K562 (cell line): ENCODE measurements around the gene PWWP2A. TPM values are rescaled to one million over a fixed set of nuclear protein-coding genes. Genes with fewer than 3 reads are reported as not detected.

Source experiments
- ATAC-seq: fragments of 200-7000 bp; cut with Tn5 transposase; 3 replicates; pipeline ENCODE4 v1.9.1; 2020; ENCODE audit warnings: moderate library complexity
- BruUV-seq: library from RNA; stranded (reverse); fragments of 400-500 nt; replicated peaks from 2 replicates; lab custom pipeline; 2021; lab: Mats Ljungman, UMichigan
- CTCF ChIA-PET: fragments of 300-600 bp; formaldehyde crosslinking; extraction: SDS; loops from one replicate; lab custom pipeline; 2021; ENCODE audit warnings: low intra/inter-chr PET ratio; lab: Yijun Ruan, JAX
- POLR2A ChIA-PET: fragments of 300-600, 350-650 bp; sonication (Branson Sonifier 250); formaldehyde crosslinking; extraction: SDS; loops from one replicate; lab custom pipeline; 2021; ENCODE audit warnings: antibody characterized with exemption, inconsistent platforms; lab: Yijun Ruan, JAX
- DNase-seq, 4 experiments: peaks; one replicate each; pipeline versions ENCODE4 v3.0.0 to v3.0.0-alpha.2; 2011 to 2018; ENCODE audit warnings: low spot score in 3 of 4, mixed read lengths in 3 of 4; ENCODE audit errors: extremely low read depth in 1 of 4
- FAIRE-seq: peaks from 2 replicates; lab custom pipeline; 2011; peaks lifted over from hg19 to GRCh38; lab: Jason Lieb, UNC
- H2AFZ ChIP-seq: 2 replicates; pipeline ENCODE4 v1.6.0; 2011; ENCODE audit warnings: low read depth, low read length, control low read depth, inconsistent platforms
- H3K27ac ChIP-seq: fragments of 200-600 bp; 3 replicates; pipeline ENCODE4 v1.8.0; 2011; ENCODE audit warnings: low read depth, mild to moderate bottlenecking, control low read depth, inconsistent platforms, low read length, moderate library complexity, mixed read lengths; ENCODE audit errors: extremely low read depth
- H3K27me3 ChIP-seq, 2 experiments: fragments of 300-600 bp in 1 of 2; 2 replicates in 1 of 2; 3 replicates in 1 of 2; pipeline versions ENCODE4 v1.6.0 to v1.8.0; 2011; ENCODE audit warnings: inconsistent platforms in 2 of 2, low read length in 2 of 2, mild to moderate bottlenecking in 1 of 2, mixed read lengths in 1 of 2, moderate library complexity in 1 of 2; ENCODE audit not compliant: control insufficient read depth in 2 of 2, insufficient read depth in 2 of 2
- H3K36me3 ChIP-seq: fragments of 300-600 bp; 3 replicates; pipeline ENCODE4 v1.8.0; 2011; ENCODE audit warnings: mild to moderate bottlenecking, low read length, inconsistent platforms; ENCODE audit not compliant: control insufficient read depth, insufficient read depth
- H3K4me1 ChIP-seq, 2 experiments: fragments of 200-600 bp in 1 of 2; replicated peaks in 1 of 2; 2 replicates in 1 of 2; 3 replicates in 1 of 2; pipeline versions ENCODE4 v1.5.1 to v1.8.0; 2011; ENCODE audit warnings: inconsistent platforms in 2 of 2, low read length in 2 of 2, mild to moderate bottlenecking in 1 of 2, mixed read lengths in 1 of 2, moderate library complexity in 1 of 2; ENCODE audit not compliant: control insufficient read depth in 2 of 2, insufficient read depth in 2 of 2
- H3K4me2 ChIP-seq: 2 replicates; pipeline ENCODE4 v1.6.1; 2011; ENCODE audit warnings: low read length, control low read depth, inconsistent platforms, mixed read lengths; ENCODE audit not compliant: insufficient read depth
- H3K4me3 ChIP-seq: fragments of 200-600 bp; sonication (generic), shearing (Covaris generic); 2 replicates; pipeline ENCODE4 v1.5.1; 2016; ENCODE audit warnings: control low read depth, inconsistent platforms
- H3K79me2 ChIP-seq: fragments of 200-600 bp; 3 replicates; pipeline ENCODE4 v1.8.0; 2011; ENCODE audit warnings: low read length, inconsistent platforms; ENCODE audit not compliant: control insufficient read depth, insufficient read depth
- H3K9ac ChIP-seq, 2 experiments: 2 replicates each; pipeline versions ENCODE4 v1.6.0 to v1.6.1; 2011; ENCODE audit warnings: low read depth in 2 of 2, low read length in 2 of 2, control low read depth in 1 of 2, inconsistent platforms in 1 of 2, mild to moderate bottlenecking in 1 of 2, mixed read lengths in 1 of 2; ENCODE audit not compliant: insufficient read depth in 1 of 2
- H3K9me1 ChIP-seq: one replicate; pipeline ENCODE4 v1.6.0; 2011; ENCODE audit warnings: inconsistent platforms, mild to moderate bottlenecking, low read length, moderate library complexity; ENCODE audit not compliant: control insufficient read depth, insufficient read depth
- H3K9me3 ChIP-seq: replicated peaks from 2 replicates; pipeline ENCODE4 v1.5.1; 2011; ENCODE audit warnings: low read depth, low read length, inconsistent platforms; ENCODE audit not compliant: control insufficient read depth, insufficient read depth
- H4K20me1 ChIP-seq: replicated peaks from 2 replicates; pipeline ENCODE4 v1.6.1; 2011; ENCODE audit warnings: low read length, inconsistent platforms, mixed read lengths; ENCODE audit not compliant: control insufficient read depth, insufficient read depth
- BCLAF1 ChIP-seq, 2 experiments: fragments of 450-650 bp in 1 of 2; IDR thresholded peaks; 2 replicates each; pipeline ENCODE4 v1.6.1; 2011 to 2017; ENCODE audit warnings: low read depth in 2 of 2, antibody characterized with exemption in 1 of 2, borderline replicate concordance in 1 of 2, low read length in 1 of 2, mild to moderate bottlenecking in 1 of 2, mixed read lengths in 1 of 2; ENCODE audit not compliant: control insufficient read depth in 1 of 2
- TEAD2 ChIP-seq: fragments of 450-650 bp; IDR thresholded peaks from 2 replicates; pipeline ENCODE4 v1.6.1; 2016; ENCODE audit warnings: missing genetic modification characterization, control low read depth, missing compliant biosample characterization
- WHSC1 ChIP-seq: IDR thresholded peaks from one replicate; pipeline ENCODE4 v1.6.1; 2012; ENCODE audit warnings: low read length, control low read depth, inconsistent platforms
- ZNF217 ChIP-seq: sonication (generic); formaldehyde crosslinking; IDR thresholded peaks from 2 replicates; pipeline ENCODE4 v1.8.0; 2022; ENCODE audit warnings: mild to moderate bottlenecking, missing genetic modification reagents
- WGBS: fragments of 100-300 bp; shearing (Covaris generic); methylation state at CpG from one replicate; pipeline ENCODE4 v1.1.6; 2016; ENCODE audit warnings: low coverage, mixed read lengths; ENCODE audit not compliant: insufficient coverage; ENCODE audit errors: missing lambda C conversion rate; 5-methylcytosine and 5-hydroxymethylcytosine counted together
- in situ Hi-C: fragments of 300-500 bp; cut with MboI; formaldehyde crosslinking; loops from 4 replicates; pipeline ENCODE4 v1.15.0; 2018; ENCODE audit warnings: inconsistent platforms, mixed read lengths
- intact Hi-C: fragments of 100-400 bp; cut with micrococcal nuclease; formaldehyde crosslinking; loops from 2 replicates; pipeline ENCODE4 v1.14.2; 2022
- polyA plus RNA-seq, 8 experiments: library from polyadenylated mRNA; depleted of rRNA in 4 of 8; stranded (reverse) in 5 of 8; unstranded in 3 of 8; fragments of >200 nt; fragmentation: Nextera tagmentation in 2 of 8; fragmentation: Illumina TruSeq in 1 of 8; extraction: Ambion mirVana in 2 of 8; extraction: Trizol in 1 of 8; gene quantifications; 2 replicates each; pipeline versions ENCODE4 v1.2.1 to v1.2.3, GENCODE V29; 2011 to 2014; ENCODE audit warnings: inconsistent platforms in 1 of 8, missing spikeins in 1 of 8
- total RNA-seq, 7 experiments: library from RNA; depleted of rRNA in 6 of 7; stranded (reverse); fragments of >200 nt in 6 of 7; fragmentation: Illumina TruSeq in 2 of 7; extraction: Trizol in 2 of 7; gene quantifications; 2 replicates each; pipeline versions ENCODE4 v1.2.1 to v1.2.3, GENCODE V29; 2011 to 2021; ENCODE audit warnings: low replicate concordance in 1 of 7
- TF ChIP-seq, protein P1 (sequence below): fragments of 450-650 bp; IDR thresholded peaks from 2 replicates; pipeline ENCODE4 v1.6.1; 2017; ENCODE audit warnings: antibody characterized with exemption
- TF ChIP-seq, protein P2 (sequence below), 2 experiments: IDR thresholded peaks in 1 of 2; conservative IDR thresholded peaks in 1 of 2; 2 replicates each; pipeline ENCODE4 v1.6.1; 2016; ENCODE audit warnings: low read depth in 2 of 2, mild to moderate bottlenecking in 1 of 2, missing compliant biosample characterization in 1 of 2, missing genetic modification characterization in 1 of 2, moderate library complexity in 1 of 2

Gene PWWP2A
- total and polyA plus RNA-seq, 9 of the 15 experiments (the other 6 are each of a cell fraction or from before 2014, with no cell fraction given), result 2.7 to 26.3 (median 14.6) TPM

GRCh38 chr5:160042671-160043070 lies 76.6 kb downstream of the PWWP2A start:
- no peak overlapping the region for H3K9ac ChIP-seq
- peaks cover 42% of the 10 kb centered on the region for H3K36me3 ChIP-seq
- FAIRE-seq (no peak), ATAC-seq (no peak), DNase-seq (no peak)
- no peak overlapping the region for H3K27ac ChIP-seq
- in situ Hi-C loops (no loop called here), intact Hi-C loops (no loop called here)
- H3K27me3 ChIP-seq, result no peaks in the 10 kb centered on the region
- H3K79me2 ChIP-seq, result no peaks in the 10 kb centered on the region
- no peaks in the 10 kb centered on the region for H3K9me3 ChIP-seq
- H3K9me1 ChIP-seq, result no peaks in the 10 kb centered on the region
- H3K4me2 ChIP-seq, result no peak overlapping the region
- BruUV-seq, result no TSS peak
- CTCF ChIA-PET, result no interaction called here
- 88% methylated on average over 3 of the region's 3 CpGs for WGBS
- H3K4me1 ChIP-seq, result no peaks in the 10 kb centered on the region
- H4K20me1 ChIP-seq, result no peaks in the 10 kb centered on the region
- POLR2A ChIA-PET, result no interaction called here
- H3K4me3 ChIP-seq, result no peak overlapping the region
- H2AFZ ChIP-seq, result no peak overlapping the region
- no peak for TF ChIP-seq TEAD2 (tag)
- TF ChIP-seq, protein P1, sequence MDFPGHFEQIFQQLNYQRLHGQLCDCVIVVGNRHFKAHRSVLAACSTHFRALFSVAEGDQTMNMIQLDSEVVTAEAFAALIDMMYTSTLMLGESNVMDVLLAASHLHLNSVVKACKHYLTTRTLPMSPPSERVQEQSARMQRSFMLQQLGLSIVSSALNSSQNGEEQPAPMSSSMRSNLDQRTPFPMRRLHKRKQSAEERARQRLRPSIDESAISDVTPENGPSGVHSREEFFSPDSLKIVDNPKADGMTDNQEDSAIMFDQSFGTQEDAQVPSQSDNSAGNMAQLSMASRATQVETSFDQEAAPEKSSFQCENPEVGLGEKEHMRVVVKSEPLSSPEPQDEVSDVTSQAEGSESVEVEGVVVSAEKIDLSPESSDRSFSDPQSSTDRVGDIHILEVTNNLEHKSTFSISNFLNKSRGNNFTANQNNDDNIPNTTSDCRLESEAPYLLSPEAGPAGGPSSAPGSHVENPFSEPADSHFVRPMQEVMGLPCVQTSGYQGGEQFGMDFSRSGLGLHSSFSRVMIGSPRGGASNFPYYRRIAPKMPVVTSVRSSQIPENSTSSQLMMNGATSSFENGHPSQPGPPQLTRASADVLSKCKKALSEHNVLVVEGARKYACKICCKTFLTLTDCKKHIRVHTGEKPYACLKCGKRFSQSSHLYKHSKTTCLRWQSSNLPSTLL, result no peak
- TF ChIP-seq BCLAF1 (IDR thresholded peaks at IDR 0.05; ENCODE audit: borderline replicate concordance in 1 of 2, control insufficient read depth in 1 of 2, low read depth in 2 of 2, low read length in 1 of 2), result no peak
- no peak for TF ChIP-seq WHSC1
- TF ChIP-seq, protein P2, sequence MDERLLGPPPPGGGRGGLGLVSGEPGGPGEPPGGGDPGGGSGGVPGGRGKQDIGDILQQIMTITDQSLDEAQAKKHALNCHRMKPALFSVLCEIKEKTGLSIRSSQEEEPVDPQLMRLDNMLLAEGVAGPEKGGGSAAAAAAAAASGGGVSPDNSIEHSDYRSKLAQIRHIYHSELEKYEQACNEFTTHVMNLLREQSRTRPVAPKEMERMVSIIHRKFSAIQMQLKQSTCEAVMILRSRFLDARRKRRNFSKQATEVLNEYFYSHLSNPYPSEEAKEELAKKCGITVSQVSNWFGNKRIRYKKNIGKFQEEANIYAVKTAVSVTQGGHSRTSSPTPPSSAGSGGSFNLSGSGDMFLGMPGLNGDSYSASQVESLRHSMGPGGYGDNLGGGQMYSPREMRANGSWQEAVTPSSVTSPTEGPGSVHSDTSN (CRISPR knock-in tag; IDR thresholded peaks at IDR 0.05; ENCODE audit: low read depth), result no peak
- TF ChIP-seq, protein P2 (tag; conservative IDR thresholded peaks at IDR 0.05; ENCODE audit: low read depth), result no peak
- TF ChIP-seq ZNF217, result no peak
